PC-3 (cell line): ENCODE measurements around the gene CNR2. TPM values are rescaled to one million over a fixed set of nuclear protein-coding genes. Genes with fewer than 3 reads are reported as not detected.
"Not testable (repeated sequence)": the region's sequence is repeated elsewhere in the genome, so short reads cannot be mapped to it uniquely, and the experiment has no call there.

Experiments used
- ATAC-seq: fragments of 200-7000 bp; cut with Tn5 transposase; 2 replicates; pipeline ENCODE4 v1.9.1; 2020; ENCODE audit warnings: mild to moderate bottlenecking, moderate library complexity
- BruUV-seq: library from RNA; stranded (reverse); fragments of 400-500 nt; replicated peaks from 2 replicates; lab custom pipeline; 2021; lab: Mats Ljungman, UMichigan
- CTCF ChIA-PET: fragments of 300-600 bp; sonication (Branson Sonifier 250); formaldehyde crosslinking; loops from one replicate; lab custom pipeline; 2022; ENCODE audit warnings: antibody characterized with exemption; lab: Charles Lee
- POLR2A ChIA-PET: fragments of 300-600 bp; sonication (Branson Sonifier 250); formaldehyde crosslinking; loops from one replicate; lab custom pipeline; 2022; ENCODE audit warnings: antibody characterized with exemption; ENCODE audit not compliant: unreplicated experiment; lab: Charles Lee
- DNase-seq: peaks from one replicate; pipeline ENCODE4 v3.0.0-alpha.2; 2015
- H2AFZ ChIP-seq: fragments of 300-600 bp; sonication (generic); 2 replicates; pipeline ENCODE4 v1.6.0; 2016; ENCODE audit warnings: antibody characterized with exemption, low read length
- H3F3A ChIP-seq: fragments of 300-600 bp; sonication (generic); one replicate; pipeline ENCODE4 v1.6.0; 2017; ENCODE audit warnings: antibody characterized with exemption, low read length, control low read depth, mild to moderate bottlenecking; ENCODE audit not compliant: unreplicated experiment
- H3K27ac ChIP-seq: fragments of 300-600 bp; sonication (generic); 2 replicates; pipeline ENCODE4 v1.5.1; 2016; ENCODE audit warnings: mild to moderate bottlenecking, low read length
- H3K27me3 ChIP-seq: fragments of 300-600 bp; sonication (generic); 2 replicates; pipeline ENCODE4 v1.6.1; 2016; ENCODE audit warnings: low read length, mixed read lengths
- H3K36me3 ChIP-seq: fragments of 300-600 bp; sonication (generic); 2 replicates; pipeline ENCODE4 v1.6.1; 2016; ENCODE audit warnings: low read depth, mixed run types, low read length, mixed read lengths
- H3K4me1 ChIP-seq: fragments of 300-600 bp; sonication (generic); 2 replicates; pipeline ENCODE4 v1.5.1; 2016; ENCODE audit warnings: low read length; ENCODE audit not compliant: insufficient read depth
- H3K4me2 ChIP-seq: fragments of 300-600 bp; sonication (generic); 2 replicates; pipeline ENCODE4 v1.6.0; 2016; ENCODE audit warnings: low read length
- H3K4me3 ChIP-seq: fragments of 300-600 bp; sonication (generic); 2 replicates; pipeline ENCODE4 v1.5.1; 2016; ENCODE audit warnings: mild to moderate bottlenecking, low read length, mixed read lengths
- H3K79me2 ChIP-seq: fragments of 300-600 bp; sonication (generic); 2 replicates; pipeline ENCODE4 v1.6.1; 2017; ENCODE audit warnings: low read length, mixed read lengths
- H3K9ac ChIP-seq: fragments of 300-600 bp; sonication (generic); 2 replicates; pipeline ENCODE4 v1.6.0; 2016; ENCODE audit warnings: mild to moderate bottlenecking, low read length
- H3K9me2 ChIP-seq: fragments of 300-600 bp; sonication (generic); replicated peaks from 2 replicates; pipeline ENCODE4 v1.6.1; 2016; ENCODE audit warnings: mixed run types, low read length, mixed read lengths
- H3K9me3 ChIP-seq: fragments of 300-600 bp; sonication (generic); 2 replicates; pipeline ENCODE4 v1.6.1; 2016; ENCODE audit warnings: low read length, mixed read lengths
- H4K20me1 ChIP-seq: fragments of 300-600 bp; sonication (generic); 2 replicates; pipeline ENCODE4 v1.6.1; 2016; ENCODE audit warnings: low read length, mixed read lengths
- EZH2 ChIP-seq: fragments of 300-600 bp; sonication (generic); IDR thresholded peaks from one replicate; pipeline ENCODE4 v1.6.1; 2017; ENCODE audit warnings: antibody characterized with exemption, mild to moderate bottlenecking, low read length; ENCODE audit not compliant: unreplicated experiment
- EZH2phosphoT487 ChIP-seq: fragments of 300-600 bp; sonication (generic); IDR thresholded peaks from 2 replicates; pipeline ENCODE4 v1.6.1; 2018; ENCODE audit warnings: mild to moderate bottlenecking, antibody characterized with exemption, low read length, borderline replicate concordance
- intact Hi-C: fragments of 100-400 bp; cut with micrococcal nuclease; formaldehyde crosslinking; loops from 2 replicates; pipeline ENCODE4 v1.9.0; 2023
- total RNA-seq: library from RNA; depleted of rRNA; stranded (reverse); fragments of >200 nt; gene quantifications from 2 replicates; pipeline ENCODE4 v1.2.3, GENCODE V29; 2014
- TF ChIP-seq, protein P1 (sequence below): fragments of 300-600 bp; sonication (generic); conservative IDR thresholded peaks from 2 replicates; pipeline ENCODE4 v1.5.1; 2017; ENCODE audit warnings: antibody characterized with exemption, low read depth, mild to moderate bottlenecking, low read length

The CNR2 gene
- total RNA-seq, 1 experiment from 2014 or later = not detected

DNA sequence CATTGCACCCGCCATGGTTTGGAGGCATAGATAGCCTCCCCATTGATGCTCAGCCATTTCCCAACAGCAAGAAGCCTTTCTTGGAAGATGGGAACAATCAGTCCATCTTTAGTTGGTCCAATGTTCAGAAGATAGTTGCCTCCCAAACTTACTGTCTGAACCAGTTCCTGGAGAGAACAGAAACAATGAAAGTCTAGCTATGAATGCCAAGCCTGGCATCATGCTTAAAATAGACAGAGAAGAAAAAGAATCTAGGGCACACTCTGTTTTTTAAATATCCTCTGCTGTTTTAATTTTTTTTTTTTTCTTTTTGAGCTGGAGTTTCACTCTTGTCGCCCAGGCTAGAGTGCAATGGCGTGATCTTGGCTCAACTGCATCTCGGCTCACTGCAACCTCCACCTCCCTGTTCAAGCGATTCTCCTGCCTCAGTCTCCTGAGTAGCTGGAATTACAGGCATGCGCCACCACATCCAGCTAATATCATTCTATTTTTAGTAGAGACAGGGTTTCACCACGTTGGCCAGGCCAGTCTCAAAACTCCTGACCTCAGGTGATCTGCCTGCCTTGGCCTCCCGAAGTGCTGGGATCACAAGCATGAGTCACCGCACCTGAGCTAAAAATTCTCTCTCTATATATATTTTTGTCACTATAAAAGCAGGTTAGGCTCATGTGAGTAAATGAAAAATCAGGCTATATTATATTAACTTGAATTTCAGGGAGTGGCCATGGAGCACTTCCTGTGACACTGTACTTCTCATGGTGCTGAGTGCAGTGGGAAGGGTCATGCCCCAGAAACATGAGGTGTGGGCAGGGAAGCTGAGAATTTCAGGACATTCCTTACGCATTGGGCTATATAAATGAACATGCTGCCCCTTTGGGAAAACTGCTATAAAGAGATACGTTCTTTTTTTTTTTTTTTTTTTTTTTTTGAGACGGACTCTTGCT, 64.2 kb downstream of the CNR2 start:
- DNase-seq = no peak
- TF ChIP-seq, protein P1, sequence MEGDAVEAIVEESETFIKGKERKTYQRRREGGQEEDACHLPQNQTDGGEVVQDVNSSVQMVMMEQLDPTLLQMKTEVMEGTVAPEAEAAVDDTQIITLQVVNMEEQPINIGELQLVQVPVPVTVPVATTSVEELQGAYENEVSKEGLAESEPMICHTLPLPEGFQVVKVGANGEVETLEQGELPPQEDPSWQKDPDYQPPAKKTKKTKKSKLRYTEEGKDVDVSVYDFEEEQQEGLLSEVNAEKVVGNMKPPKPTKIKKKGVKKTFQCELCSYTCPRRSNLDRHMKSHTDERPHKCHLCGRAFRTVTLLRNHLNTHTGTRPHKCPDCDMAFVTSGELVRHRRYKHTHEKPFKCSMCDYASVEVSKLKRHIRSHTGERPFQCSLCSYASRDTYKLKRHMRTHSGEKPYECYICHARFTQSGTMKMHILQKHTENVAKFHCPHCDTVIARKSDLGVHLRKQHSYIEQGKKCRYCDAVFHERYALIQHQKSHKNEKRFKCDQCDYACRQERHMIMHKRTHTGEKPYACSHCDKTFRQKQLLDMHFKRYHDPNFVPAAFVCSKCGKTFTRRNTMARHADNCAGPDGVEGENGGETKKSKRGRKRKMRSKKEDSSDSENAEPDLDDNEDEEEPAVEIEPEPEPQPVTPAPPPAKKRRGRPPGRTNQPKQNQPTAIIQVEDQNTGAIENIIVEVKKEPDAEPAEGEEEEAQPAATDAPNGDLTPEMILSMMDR = no peak
- no peak for TF ChIP-seq EZH2phosphoT487
- TF ChIP-seq EZH2 = no peak

DNA sequence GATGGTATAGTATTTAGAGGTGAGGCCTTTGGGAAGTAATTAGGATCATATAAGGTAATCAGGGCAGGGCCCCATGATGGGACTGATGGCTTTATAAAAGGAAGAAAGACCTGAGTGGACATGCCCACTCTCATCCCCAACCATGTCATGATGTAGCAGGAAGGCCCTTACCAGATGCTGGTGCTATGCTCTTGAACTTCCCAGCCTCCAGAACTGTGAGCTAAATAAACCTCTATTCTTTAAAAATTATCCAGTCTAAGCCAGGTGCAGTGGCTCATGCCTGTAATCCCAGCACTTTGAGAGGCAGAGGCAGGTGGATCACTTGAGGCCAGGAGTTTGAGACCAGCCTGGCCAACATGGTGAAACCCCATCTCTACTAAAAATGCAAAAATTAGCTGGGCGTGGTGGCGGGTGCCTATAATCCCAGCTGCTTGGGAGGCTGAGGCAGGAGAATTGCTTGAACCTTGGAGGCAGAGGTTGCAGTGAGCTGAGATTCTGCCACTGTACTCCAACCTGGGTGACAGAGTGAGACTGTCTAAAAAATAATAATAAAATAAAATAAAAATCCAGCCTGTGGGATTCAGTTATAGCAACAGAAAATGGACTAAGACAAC, 65.6 kb downstream of the CNR2 start:
- POLR2A ChIA-PET, H3K9me2 ChIP-seq, H3K4me1 ChIP-seq, H3K4me2 ChIP-seq, H3K27me3 ChIP-seq, H3K9ac ChIP-seq, DNase-seq, H2AFZ ChIP-seq, H3K9me3 ChIP-seq, ATAC-seq, H3K79me2 ChIP-seq, H3K4me3 ChIP-seq, H3F3A ChIP-seq, H3K27ac ChIP-seq, CTCF ChIA-PET, BruUV-seq, intact Hi-C loops, H4K20me1 ChIP-seq: not testable (repeated sequence)
- peaks cover 18% of the 10 kb centered on the region for H3K36me3 ChIP-seq

More for the DNA sequence above, 64.2 kb downstream of the CNR2 start:
- ChIA-PET POLR2A (no interaction called here), CTCF (no interaction called here)
- H3K4me2 ChIP-seq = no peak overlapping the region
- intact Hi-C loops = no loop called here
- no peak overlapping the region for H3K9ac ChIP-seq
- peaks cover 18% of the 10 kb centered on the region for H3K36me3 ChIP-seq
- H3K4me3 ChIP-seq = no peak overlapping the region
- no peaks in the 10 kb centered on the region for H3K79me2 ChIP-seq
- BruUV-seq = no TSS peak
- H3K27ac ChIP-seq = no peak overlapping the region
- no peaks in the 10 kb centered on the region for H3F3A ChIP-seq
- no peaks in the 10 kb centered on the region for H3K4me1 ChIP-seq
- no peaks in the 10 kb centered on the region for H3K9me3 ChIP-seq
- ATAC-seq = no peak
- H3K27me3 ChIP-seq = no peaks in the 10 kb centered on the region
- no peaks in the 10 kb centered on the region for H3K9me2 ChIP-seq
- H4K20me1 ChIP-seq = no peaks in the 10 kb centered on the region
- H2AFZ ChIP-seq = no peak overlapping the region

DNA sequence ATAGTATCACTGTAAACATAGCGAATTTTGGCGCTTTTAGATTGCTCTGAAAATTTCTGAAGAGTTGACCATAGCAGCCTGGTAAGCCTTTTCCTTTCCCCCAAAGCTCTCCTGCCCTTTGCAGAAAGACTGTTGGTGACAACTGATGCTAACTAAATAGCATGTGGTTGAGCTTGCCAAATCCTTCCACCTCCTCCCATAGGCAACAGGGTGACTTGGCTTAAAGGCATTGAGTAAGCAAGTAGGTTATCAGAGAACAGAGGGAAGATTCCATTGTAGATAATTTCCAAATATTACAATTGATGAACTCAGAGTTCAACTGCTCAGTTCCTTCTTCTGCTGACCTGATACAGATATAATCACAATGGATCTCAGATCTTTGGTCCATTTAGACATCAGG, 68.0 kb downstream of the CNR2 start:
- Histone ChIP-seq H3K4me2 (no peak overlapping the region), H3K4me1 (no peaks in the 10 kb centered on the region), H3K36me3 (peaks cover 18% of the 10 kb centered on the region), H3K27me3 (no peaks in the 10 kb centered on the region), H3K9me2 (no peaks in the 10 kb centered on the region), H4K20me1 (no peaks in the 10 kb centered on the region), H3K27ac (no peak overlapping the region), H3K4me3 (no peak overlapping the region), H3F3A (no peaks in the 10 kb centered on the region), H2AFZ (no peak overlapping the region), H3K79me2 (no peaks in the 10 kb centered on the region), H3K9me3 (no peaks in the 10 kb centered on the region), H3K9ac (no peak overlapping the region)
- TF ChIP-seq EZH2phosphoT487 (no peak), EZH2 (no peak)
- TF ChIP-seq, protein P1 = no peak
- ChIA-PET POLR2A (no interaction called here), CTCF (no interaction called here)
- no peak for DNase-seq
- BruUV-seq = TSS peak; percentile 43
- no peak for ATAC-seq
- intact Hi-C loops = no loop called here
